Thoracic aorta (tissue), 2 donors: ENCODE data around the gene PLP2. TPM values are rescaled to one million over a fixed set of nuclear protein-coding genes. Genes with fewer than 3 reads are reported as not detected.

Source experiments
- ATAC-seq: fragments of 150-250 bp; one replicate; pipeline ENCODE4 v1.8.0; 2017; ENCODE audit warnings: low read depth; ENCODE audit not compliant: insufficient number of reproducible peaks, low FRiP score
- DNase-seq: peaks from one replicate; pipeline ENCODE4 v3.0.0-alpha.2; 2020; ENCODE audit warnings: low spot score
- H3K27ac ChIP-seq, 2 donors: fragments of 200-600 bp; sonication (generic); 1 replicate in 1 of 2; 2 replicates in 1 of 2; pipeline ENCODE4 v1.5.1; 2016; ENCODE audit warnings: mild to moderate bottlenecking in 2 of 2, moderate library complexity in 2 of 2
- H3K27me3 ChIP-seq: fragments of 200-600 bp; sonication (generic); replicated peaks from 2 replicates; pipeline ENCODE4 v1.6.0; 2016; ENCODE audit warnings: mild to moderate bottlenecking; ENCODE audit not compliant: insufficient read depth
- H3K36me3 ChIP-seq: fragments of 200-600 bp; sonication (generic); one replicate; pipeline ENCODE4 v1.5.1; 2016
- H3K4me1 ChIP-seq, 2 donors: fragments of 200-600 bp; sonication (generic); 1 replicate in 1 of 2; 2 replicates in 1 of 2; pipeline versions ENCODE4 v1.5.1 to v1.6.0; 2016; ENCODE audit warnings: low read depth in 2 of 2, mild to moderate bottlenecking in 1 of 2; ENCODE audit not compliant: control insufficient read depth in 1 of 2
- H3K4me3 ChIP-seq: fragments of 200-600 bp; sonication (generic); 2 replicates; pipeline ENCODE4 v1.5.1; 2016; ENCODE audit warnings: mild to moderate bottlenecking
- H3K9me3 ChIP-seq: fragments of 200-600 bp; sonication (generic); 2 replicates; pipeline ENCODE4 v1.5.1; 2016
- CTCF ChIP-seq: fragments of 200-600 bp; sonication (generic); IDR thresholded peaks from one replicate; pipeline ENCODE4 v1.5.1; 2019; ENCODE audit warnings: antibody characterized with exemption
- total RNA-seq, 2 donors: library from RNA; depleted of rRNA; stranded (reverse); fragments of >200 nt; gene quantifications; one replicate each; pipeline versions ENCODE4 v1.1.0 to v1.2.3, GENCODE V29; 2016

Gene PLP2
- total RNA-seq, 2 donors from 2014 or later = 90.2 to 101 TPM

GRCh38 chrX:49177873-49178480 lies 6.3 kb downstream of the PLP2 start:
- DNase-seq (no peak), ATAC-seq (no peak)
- H3K4me3 ChIP-seq = no peak overlapping the region

GRCh38 chrX:49178537-49178936 lies 6.8 kb downstream of the PLP2 start:
- DNase-seq = no peak
- no peaks in the 10 kb centered on the region for H3K27me3 ChIP-seq
- H3K36me3 ChIP-seq = peaks cover 10% of the 10 kb centered on the region
- H3K4me1 ChIP-seq = peaks cover 0 to 19% of the 10 kb centered on the region in 2 donors
- ATAC-seq = no peak
- TF ChIP-seq CTCF = no peak
- peak overlapping the region in 1 of 2 donors; percentile 12 for H3K27ac ChIP-seq
- H3K4me3 ChIP-seq = no peak overlapping the region
- H3K9me3 ChIP-seq = no peaks in the 10 kb centered on the region

More at GRCh38 chrX:49177873-49178480, 6.3 kb downstream of the PLP2 start:
- no peak for TF ChIP-seq CTCF
- Histone ChIP-seq H3K9me3 (no peaks in the 10 kb centered on the region), H3K27ac (peak overlapping the region in 1 of 2 donors; percentile 44), H3K27me3 (no peaks in the 10 kb centered on the region), H3K4me1 (peaks cover 0 to 25% of the 10 kb centered on the region in 2 donors), H3K36me3 (peaks cover 12% of the 10 kb centered on the region)

- TF ChIP-seq CTCF = no peak
Measured at GRCh38 chrX:49179358-49179757, 7.7 kb downstream of the PLP2 start.

GRCh38 chrX:49183701-49184281 lies 12.1 kb downstream of the PLP2 start:
- H3K27ac ChIP-seq = peak overlapping the region in 1 of 2 donors; percentile 50
- DNase-seq = no peak
- H3K36me3 ChIP-seq = peaks cover 4% of the 10 kb centered on the region
- H3K9me3 ChIP-seq = no peaks in the 10 kb centered on the region
- no peaks in the 10 kb centered on the region for H3K27me3 ChIP-seq
- ATAC-seq = no peak
- H3K4me3 ChIP-seq = peak overlapping the region; percentile 75
- TF ChIP-seq CTCF = no peak
- peaks cover 0 to 7% of the 10 kb centered on the region in 2 donors for H3K4me1 ChIP-seq

More at GRCh38 chrX:49179358-49179757, 7.7 kb downstream of the PLP2 start:
- Histone ChIP-seq H3K27ac (no peak overlapping the region), H3K4me1 (peaks cover 0 to 11% of the 10 kb centered on the region in 2 donors), H3K27me3 (no peaks in the 10 kb centered on the region), H3K36me3 (peaks cover 7% of the 10 kb centered on the region), H3K9me3 (no peaks in the 10 kb centered on the region), H3K4me3 (no peak overlapping the region)
- no peak for ATAC-seq
- DNase-seq = no peak

- peak; percentile 76 for DNase-seq
- H3K36me3 ChIP-seq = peaks cover 4% of the 10 kb centered on the region
Measured at GRCh38 chrX:49184294-49185281, 12.9 kb downstream of the PLP2 start.

More at GRCh38 chrX:49184294-49185281, 12.9 kb downstream of the PLP2 start:
- peak; percentile 65 for ATAC-seq
- H3K27me3 ChIP-seq = no peaks in the 10 kb centered on the region
- no peaks in the 10 kb centered on the region for H3K9me3 ChIP-seq
- peak overlapping the region in 1 of 2 donors; percentile 79 for H3K27ac ChIP-seq
- H3K4me3 ChIP-seq = peak overlapping the region; percentile 75
- H3K4me1 ChIP-seq = peaks cover 0 to 7% of the 10 kb centered on the region in 2 donors
- TF ChIP-seq CTCF = no peak
